ENCODE results near the gene GPR135. TPM values are rescaled to one million over a fixed set of nuclear protein-coding genes. Genes with fewer than 3 reads are reported as not detected.

GPR135 gene
- total RNA-seq, 1 donor, result 5.1 TPM

DNA sequence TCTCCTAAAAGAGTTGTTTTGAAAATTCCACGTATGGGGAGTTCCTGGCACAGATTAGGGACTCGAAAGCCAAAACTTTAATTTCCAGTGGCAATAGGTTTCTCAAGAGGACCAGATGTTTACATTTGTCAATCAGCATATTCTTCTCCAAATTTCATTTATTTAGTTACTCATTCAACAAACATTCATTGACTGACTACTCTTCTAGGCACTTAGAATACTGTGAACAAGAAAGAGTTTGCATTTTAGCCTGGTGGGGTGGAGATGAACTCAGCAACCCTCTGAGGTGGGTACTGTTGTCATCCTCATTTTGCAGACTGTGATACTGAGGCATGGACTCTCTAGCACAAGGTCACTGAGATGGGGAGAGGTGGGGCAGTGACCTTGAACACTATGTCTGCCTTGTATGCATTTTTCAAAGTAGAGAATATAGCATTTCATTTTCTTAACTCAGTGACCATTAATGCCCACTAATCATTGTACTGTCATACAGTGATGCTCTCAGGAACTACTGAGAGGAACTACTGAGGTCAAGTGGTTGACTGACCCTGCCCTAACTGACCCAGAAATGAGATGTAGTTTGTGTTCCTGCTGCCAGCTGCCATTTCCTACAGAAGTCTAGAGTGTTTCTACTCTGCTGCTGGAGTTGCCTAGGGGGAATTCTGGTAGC, 16.8 kb upstream of the GPR135 start:
- peaks cover 17% of the 10 kb centered on the region for H4K20me1 ChIP-seq (ENCODE audit: insufficient read depth, low read length)
- DNase-seq (ENCODE audit: insufficient read length, low spot score, missing footprints), result no peak
- H2AFZ ChIP-seq (ENCODE audit: low read length), result no peak overlapping the region

DNA sequence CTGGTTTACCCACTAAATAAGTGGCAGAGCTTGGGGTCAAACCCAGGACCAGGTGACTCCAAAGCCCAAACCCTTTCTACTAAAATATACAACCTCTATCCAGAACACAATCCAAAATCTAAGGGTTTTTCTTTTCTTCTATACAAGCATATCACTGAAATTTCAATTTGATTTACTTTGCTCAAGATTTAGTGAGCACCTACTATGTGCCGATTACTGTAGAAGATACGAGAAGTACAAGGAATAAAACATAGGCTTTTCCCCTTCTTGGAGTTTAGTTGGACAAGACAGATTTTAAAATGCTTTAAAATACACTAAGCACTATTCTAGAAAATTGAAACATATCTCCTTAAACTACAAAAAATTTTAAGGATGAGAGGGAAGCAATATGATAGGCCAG, 16.2 kb upstream of the GPR135 start:
- H3K4me3 ChIP-seq (ENCODE audit: insufficient read depth, low read length), result peak overlapping the region; percentile 80
- H3K27me3 ChIP-seq (ENCODE audit: insufficient read depth, low read length), result no peaks in the 10 kb centered on the region
- DNase-seq (ENCODE audit: insufficient read length, low spot score, missing footprints), result no peak
- H3K79me2 ChIP-seq (ENCODE audit: insufficient read depth, low read length), result peaks cover 78% of the 10 kb centered on the region
- H4K20me1 ChIP-seq (ENCODE audit: insufficient read depth, low read length), result peaks cover 17% of the 10 kb centered on the region
- peak overlapping the region; percentile 88 for H3K4me2 ChIP-seq (ENCODE audit: insufficient read depth, low read length)
- H3K27ac ChIP-seq (ENCODE audit: low read depth, low read length), result peak overlapping the region; percentile 97
- H2AFZ ChIP-seq (ENCODE audit: low read length), result no peak overlapping the region
- TF ChIP-seq, protein P1, sequence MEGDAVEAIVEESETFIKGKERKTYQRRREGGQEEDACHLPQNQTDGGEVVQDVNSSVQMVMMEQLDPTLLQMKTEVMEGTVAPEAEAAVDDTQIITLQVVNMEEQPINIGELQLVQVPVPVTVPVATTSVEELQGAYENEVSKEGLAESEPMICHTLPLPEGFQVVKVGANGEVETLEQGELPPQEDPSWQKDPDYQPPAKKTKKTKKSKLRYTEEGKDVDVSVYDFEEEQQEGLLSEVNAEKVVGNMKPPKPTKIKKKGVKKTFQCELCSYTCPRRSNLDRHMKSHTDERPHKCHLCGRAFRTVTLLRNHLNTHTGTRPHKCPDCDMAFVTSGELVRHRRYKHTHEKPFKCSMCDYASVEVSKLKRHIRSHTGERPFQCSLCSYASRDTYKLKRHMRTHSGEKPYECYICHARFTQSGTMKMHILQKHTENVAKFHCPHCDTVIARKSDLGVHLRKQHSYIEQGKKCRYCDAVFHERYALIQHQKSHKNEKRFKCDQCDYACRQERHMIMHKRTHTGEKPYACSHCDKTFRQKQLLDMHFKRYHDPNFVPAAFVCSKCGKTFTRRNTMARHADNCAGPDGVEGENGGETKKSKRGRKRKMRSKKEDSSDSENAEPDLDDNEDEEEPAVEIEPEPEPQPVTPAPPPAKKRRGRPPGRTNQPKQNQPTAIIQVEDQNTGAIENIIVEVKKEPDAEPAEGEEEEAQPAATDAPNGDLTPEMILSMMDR (IDR thresholded peaks at IDR 0.05; ENCODE audit: extremely low read depth, low read depth, low read length), result no peak
- H3K4me1 ChIP-seq (ENCODE audit: insufficient read depth, low read length), result peaks cover 45% of the 10 kb centered on the region
- H3K9me3 ChIP-seq (ENCODE audit: low read depth, low read length), result no peaks in the 10 kb centered on the region
- peaks cover 22% of the 10 kb centered on the region for H3K36me3 ChIP-seq (ENCODE audit: insufficient read depth, low read length)

More for the DNA sequence above, 16.8 kb upstream of the GPR135 start:
- no peaks in the 10 kb centered on the region for H3K9me3 ChIP-seq (ENCODE audit: low read depth, low read length)
- peak overlapping the region; percentile 80 for H3K4me3 ChIP-seq (ENCODE audit: insufficient read depth, low read length)
- H3K4me1 ChIP-seq (ENCODE audit: insufficient read depth, low read length), result peaks cover 46% of the 10 kb centered on the region
- TF ChIP-seq, protein P1 (IDR thresholded peaks at IDR 0.05; ENCODE audit: extremely low read depth, low read depth, low read length), result no peak
- no peaks in the 10 kb centered on the region for H3K27me3 ChIP-seq (ENCODE audit: insufficient read depth, low read length)
- H3K79me2 ChIP-seq (ENCODE audit: insufficient read depth, low read length), result peaks cover 80% of the 10 kb centered on the region
- H3K36me3 ChIP-seq (ENCODE audit: insufficient read depth, low read length), result peaks cover 19% of the 10 kb centered on the region
- peak overlapping the region; percentile 88 for H3K4me2 ChIP-seq (ENCODE audit: insufficient read depth, low read length)
- H3K27ac ChIP-seq (ENCODE audit: low read depth, low read length), result peak overlapping the region; percentile 97

DNA sequence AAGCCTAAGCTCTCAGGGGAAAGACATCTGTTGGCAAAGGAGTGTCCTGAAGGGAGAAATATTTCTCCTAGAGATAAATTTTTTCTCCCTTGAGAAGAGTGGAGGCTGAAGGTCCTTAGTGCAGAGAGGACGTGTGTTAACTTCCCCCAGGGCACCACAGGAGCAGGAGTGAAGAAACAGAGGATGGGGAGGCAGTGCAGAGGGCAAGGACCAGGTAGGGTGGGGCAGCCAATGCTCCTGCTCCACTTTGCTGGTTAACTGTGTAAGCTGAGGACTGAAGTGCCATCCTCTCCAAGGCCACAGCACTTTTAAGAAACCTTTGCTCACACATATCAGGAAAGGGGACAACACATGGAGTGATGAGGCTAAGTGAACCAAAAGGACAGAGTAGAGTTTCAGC, 15.0 kb upstream of the GPR135 start:
- DNase-seq (ENCODE audit: insufficient read length, low spot score, missing footprints), result no peak
- Histone ChIP-seq H3K79me2 (ENCODE audit: insufficient read depth, low read length) (peaks cover 67% of the 10 kb centered on the region), H3K27ac (ENCODE audit: low read depth, low read length) (peak overlapping the region; percentile 97), H4K20me1 (ENCODE audit: insufficient read depth, low read length) (peaks cover 17% of the 10 kb centered on the region), H3K4me2 (ENCODE audit: insufficient read depth, low read length) (peak overlapping the region; percentile 88), H3K36me3 (ENCODE audit: insufficient read depth, low read length) (peaks cover 34% of the 10 kb centered on the region), H2AFZ (ENCODE audit: low read length) (no peak overlapping the region), H3K9me3 (ENCODE audit: low read depth, low read length) (no peaks in the 10 kb centered on the region), H3K4me1 (ENCODE audit: insufficient read depth, low read length) (peaks cover 36% of the 10 kb centered on the region), H3K27me3 (ENCODE audit: insufficient read depth, low read length) (no peaks in the 10 kb centered on the region), H3K4me3 (ENCODE audit: insufficient read depth, low read length) (no peak overlapping the region)
- TF ChIP-seq, protein P1 (IDR thresholded peaks at IDR 0.05; ENCODE audit: extremely low read depth, low read depth, low read length), result no peak

DNA sequence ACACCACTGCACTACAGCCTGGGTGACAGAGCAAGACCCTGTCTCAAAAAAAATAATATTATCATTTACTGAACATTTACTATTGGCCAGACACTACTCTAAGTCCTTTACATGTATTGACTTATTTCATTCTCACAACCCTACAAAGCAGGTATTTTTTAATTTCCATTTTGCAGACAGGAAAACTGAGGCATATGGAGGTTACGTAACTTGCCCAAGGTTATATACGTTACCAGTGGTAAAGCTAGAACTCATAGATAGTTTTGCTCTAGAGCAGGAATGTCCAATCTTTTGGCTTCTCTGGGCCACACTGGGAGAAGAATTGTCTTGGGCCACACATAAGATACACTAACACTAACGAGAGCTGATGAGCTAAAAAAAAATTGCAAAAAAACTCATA, 13.4 kb upstream of the GPR135 start:
- Histone ChIP-seq H3K27ac (ENCODE audit: low read depth, low read length) (no peak overlapping the region), H3K4me3 (ENCODE audit: insufficient read depth, low read length) (no peak overlapping the region), H3K4me1 (ENCODE audit: insufficient read depth, low read length) (peaks cover 41% of the 10 kb centered on the region), H4K20me1 (ENCODE audit: insufficient read depth, low read length) (peaks cover 17% of the 10 kb centered on the region), H3K4me2 (ENCODE audit: insufficient read depth, low read length) (no peak overlapping the region), H3K36me3 (ENCODE audit: insufficient read depth, low read length) (peaks cover 50% of the 10 kb centered on the region), H3K79me2 (ENCODE audit: insufficient read depth, low read length) (peaks cover 51% of the 10 kb centered on the region), H3K9me3 (ENCODE audit: low read depth, low read length) (no peaks in the 10 kb centered on the region), H3K27me3 (ENCODE audit: insufficient read depth, low read length) (no peaks in the 10 kb centered on the region), H2AFZ (ENCODE audit: low read length) (no peak overlapping the region)
- no peak for DNase-seq (ENCODE audit: insufficient read length, low spot score, missing footprints)
- TF ChIP-seq, protein P1 (IDR thresholded peaks at IDR 0.05; ENCODE audit: extremely low read depth, low read depth, low read length), result no peak

Data from osteoblast (primary cell).